Hepatocyte (in vitro differentiated cells): ENCODE data around the gene CDCA8. TPM values are rescaled to one million over a fixed set of nuclear protein-coding genes. Genes with fewer than 3 reads are reported as not detected.

Source experiments
- DNase-seq: peaks from one replicate; pipeline ENCODE4 v3.0.0-alpha.2; 2016; ENCODE audit warnings: low spot score
- H2AFZ ChIP-seq: fragments of 200-600 bp; sonication (generic); 2 replicates; pipeline ENCODE4 v1.6.0; 2016; ENCODE audit warnings: antibody characterized with exemption, mild to moderate bottlenecking
- H3K27ac ChIP-seq: fragments of 200-600 bp; sonication (generic); 2 replicates; pipeline ENCODE4 v1.5.1; 2016; ENCODE audit warnings: mild to moderate bottlenecking
- H3K27me3 ChIP-seq: fragments of 200-600 bp; sonication (generic); 2 replicates; pipeline ENCODE4 v1.6.1; 2016
- H3K36me3 ChIP-seq: fragments of 200-600 bp; sonication (generic); replicated peaks from 2 replicates; pipeline ENCODE4 v1.5.1; 2016; ENCODE audit warnings: low read depth; ENCODE audit not compliant: insufficient read depth
- H3K4me1 ChIP-seq: fragments of 200-600 bp; sonication (generic); 2 replicates; pipeline ENCODE4 v1.5.1; 2016; ENCODE audit warnings: mild to moderate bottlenecking, moderate library complexity; ENCODE audit not compliant: insufficient read depth
- H3K4me2 ChIP-seq: fragments of 200-600 bp; sonication (generic); 2 replicates; pipeline ENCODE4 v1.6.0; 2016
- H3K4me3 ChIP-seq: fragments of 200-600 bp; sonication (generic); 2 replicates; pipeline ENCODE4 v1.5.1; 2016; ENCODE audit warnings: mild to moderate bottlenecking
- H3K79me2 ChIP-seq: fragments of 200-600 bp; sonication (generic); 2 replicates; pipeline ENCODE4 v1.6.0; 2017; ENCODE audit warnings: mild to moderate bottlenecking
- H3K9me2 ChIP-seq: fragments of 200-600 bp; sonication (generic); replicated peaks from 2 replicates; pipeline ENCODE4 v1.6.0; 2017; ENCODE audit warnings: mild to moderate bottlenecking; ENCODE audit not compliant: insufficient read depth
- H3K9me3 ChIP-seq: fragments of 200-600 bp; sonication (generic); 2 replicates; pipeline ENCODE4 v1.5.1; 2016; ENCODE audit warnings: low read depth, mild to moderate bottlenecking
- H4K20me1 ChIP-seq: fragments of 200-600 bp; sonication (generic); 2 replicates; pipeline ENCODE4 v1.6.0; 2016; ENCODE audit warnings: mild to moderate bottlenecking; ENCODE audit not compliant: insufficient read depth, poor library complexity, severe bottlenecking
- EZH2 ChIP-seq: fragments of 200-600 bp; sonication (generic); IDR thresholded peaks from 2 replicates; pipeline ENCODE4 v1.6.1; 2016; ENCODE audit warnings: antibody characterized with exemption, mild to moderate bottlenecking, borderline replicate concordance
- EZH2phosphoT487 ChIP-seq: fragments of 200-600 bp; sonication (generic); IDR thresholded peaks from one replicate; pipeline ENCODE4 v1.6.1; 2018; ENCODE audit warnings: antibody characterized with exemption, mild to moderate bottlenecking, low read depth, moderate library complexity; ENCODE audit not compliant: unreplicated experiment, severe bottlenecking
- WGBS: methylation state at CpG from one replicate; pipeline ENCODE4 v1.1.6; 2016; ENCODE audit warnings: low lambda C conversion rate; ENCODE audit errors: missing lambda C conversion rate; 5-methylcytosine and 5-hydroxymethylcytosine counted together
- polyA plus RNA-seq: library from polyadenylated mRNA; unstranded; fragments of >200 nt; fragmentation: Nextera tagmentation; extraction: Ambion mirVana; gene quantifications from 2 replicates; pipeline ENCODE4 v1.2.1, GENCODE V29; 2016
- total RNA-seq: library from RNA; depleted of rRNA; stranded (reverse); fragments of >200 nt; gene quantifications from 2 replicates; pipeline ENCODE4 v1.2.3, GENCODE V29; 2014
- TF ChIP-seq, protein P1 (sequence below): fragments of 200-600 bp; sonication (generic); IDR thresholded peaks from 2 replicates; pipeline ENCODE4 v1.5.1; 2016; ENCODE audit warnings: antibody characterized with exemption, mild to moderate bottlenecking; ENCODE audit not compliant: poor library complexity

Gene CDCA8
- total and polyA plus RNA-seq, 2 experiments from 2014 or later = 4.3 to 5.4 TPM

DNA sequence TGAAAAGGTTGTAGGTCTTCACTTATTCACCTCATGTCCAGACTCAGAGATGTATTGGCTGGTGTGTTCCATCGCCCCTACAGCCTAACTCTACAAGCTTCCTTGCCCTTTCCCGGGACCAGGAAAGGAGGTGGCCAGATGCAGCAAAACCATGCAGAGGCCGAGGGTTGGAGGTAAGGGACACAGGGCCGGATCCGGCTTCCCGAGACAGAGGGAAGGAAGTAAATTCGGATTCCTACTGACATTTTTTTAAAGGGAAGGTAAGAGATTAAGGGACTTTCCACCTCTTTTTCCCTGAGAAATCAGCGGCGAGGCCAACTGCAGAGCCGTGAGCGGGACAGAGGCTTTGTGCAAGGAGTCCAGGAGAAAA is 59.9 kb downstream of the CDCA8 start:
- WGBS = 49% methylated on average over 11 of the region's 11 CpGs
- Histone ChIP-seq H3K79me2 (no peaks in the 10 kb centered on the region), H3K4me3 (no peak overlapping the region), H3K27ac (no peak overlapping the region), H3K9me2 (no peaks in the 10 kb centered on the region), H3K4me2 (peak overlapping the region; percentile 73), H3K4me1 (no peaks in the 10 kb centered on the region), H3K36me3 (no peaks in the 10 kb centered on the region), H2AFZ (no peak overlapping the region), H3K9me3 (no peaks in the 10 kb centered on the region), H3K27me3 (peaks cover 64% of the 10 kb centered on the region), H4K20me1 (no peaks in the 10 kb centered on the region)
- no peak for DNase-seq
- TF ChIP-seq EZH2 (no peak), EZH2phosphoT487 (no peak)
- TF ChIP-seq, protein P1, sequence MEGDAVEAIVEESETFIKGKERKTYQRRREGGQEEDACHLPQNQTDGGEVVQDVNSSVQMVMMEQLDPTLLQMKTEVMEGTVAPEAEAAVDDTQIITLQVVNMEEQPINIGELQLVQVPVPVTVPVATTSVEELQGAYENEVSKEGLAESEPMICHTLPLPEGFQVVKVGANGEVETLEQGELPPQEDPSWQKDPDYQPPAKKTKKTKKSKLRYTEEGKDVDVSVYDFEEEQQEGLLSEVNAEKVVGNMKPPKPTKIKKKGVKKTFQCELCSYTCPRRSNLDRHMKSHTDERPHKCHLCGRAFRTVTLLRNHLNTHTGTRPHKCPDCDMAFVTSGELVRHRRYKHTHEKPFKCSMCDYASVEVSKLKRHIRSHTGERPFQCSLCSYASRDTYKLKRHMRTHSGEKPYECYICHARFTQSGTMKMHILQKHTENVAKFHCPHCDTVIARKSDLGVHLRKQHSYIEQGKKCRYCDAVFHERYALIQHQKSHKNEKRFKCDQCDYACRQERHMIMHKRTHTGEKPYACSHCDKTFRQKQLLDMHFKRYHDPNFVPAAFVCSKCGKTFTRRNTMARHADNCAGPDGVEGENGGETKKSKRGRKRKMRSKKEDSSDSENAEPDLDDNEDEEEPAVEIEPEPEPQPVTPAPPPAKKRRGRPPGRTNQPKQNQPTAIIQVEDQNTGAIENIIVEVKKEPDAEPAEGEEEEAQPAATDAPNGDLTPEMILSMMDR = no peak

DNA sequence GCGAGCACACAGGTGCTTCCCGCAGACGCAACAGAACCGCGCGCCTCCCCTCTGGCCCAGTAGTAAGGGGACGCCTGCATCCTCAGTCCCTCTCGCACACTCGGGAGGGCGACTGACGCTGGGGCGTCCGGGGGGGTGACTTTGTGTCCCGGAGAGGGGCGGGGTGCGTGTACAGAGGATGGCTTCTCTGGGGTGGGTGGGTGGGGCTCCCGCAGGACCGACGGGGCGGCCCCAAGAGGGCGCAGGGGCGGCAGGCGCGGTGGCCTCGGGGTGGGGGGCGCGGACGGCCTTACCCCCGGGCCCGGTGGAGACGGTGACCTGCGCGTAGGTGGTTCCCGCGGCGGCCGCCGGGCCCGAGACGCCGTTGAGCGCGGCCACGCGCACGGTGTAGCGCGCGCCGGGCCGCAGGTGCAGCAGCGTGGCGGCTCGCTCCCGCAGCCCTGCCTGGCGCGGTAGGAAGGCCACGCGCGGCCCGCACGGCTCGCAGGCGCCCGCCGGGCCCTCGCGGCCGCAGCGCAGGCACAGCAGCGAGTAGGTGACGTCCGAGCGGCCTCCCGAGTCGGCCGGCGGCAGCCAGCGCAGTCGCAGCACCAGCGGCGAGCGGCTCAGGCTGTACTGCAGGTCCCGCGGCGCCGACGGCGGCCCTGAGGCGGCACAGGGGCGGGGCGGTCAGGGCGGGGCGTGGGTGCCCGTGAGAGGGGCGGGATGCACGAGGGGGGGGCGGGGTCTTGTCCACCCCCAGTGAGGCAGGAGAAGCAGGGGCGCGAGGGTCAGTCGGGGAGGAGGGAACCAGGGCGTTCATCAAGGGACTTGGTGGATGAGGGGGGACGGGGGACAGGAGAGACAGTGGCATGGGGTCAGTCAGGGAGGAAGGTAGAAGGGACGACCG is 60.5 kb downstream of the CDCA8 start:
- Histone ChIP-seq H3K4me2 (peak overlapping the region; percentile 73), H4K20me1 (no peaks in the 10 kb centered on the region), H3K9me3 (no peaks in the 10 kb centered on the region), H3K4me3 (no peak overlapping the region), H3K4me1 (no peaks in the 10 kb centered on the region), H3K36me3 (no peaks in the 10 kb centered on the region), H3K9me2 (no peaks in the 10 kb centered on the region), H3K27me3 (peaks cover 70% of the 10 kb centered on the region), H2AFZ (no peak overlapping the region), H3K27ac (no peak overlapping the region), H3K79me2 (no peaks in the 10 kb centered on the region)
- TF ChIP-seq, protein P1 = no peak
- no peak for TF ChIP-seq EZH2
- no peak for TF ChIP-seq EZH2phosphoT487
- peak; percentile 75 for DNase-seq
- WGBS = 6% methylated on average over 27 of the region's 105 CpGs

DNA sequence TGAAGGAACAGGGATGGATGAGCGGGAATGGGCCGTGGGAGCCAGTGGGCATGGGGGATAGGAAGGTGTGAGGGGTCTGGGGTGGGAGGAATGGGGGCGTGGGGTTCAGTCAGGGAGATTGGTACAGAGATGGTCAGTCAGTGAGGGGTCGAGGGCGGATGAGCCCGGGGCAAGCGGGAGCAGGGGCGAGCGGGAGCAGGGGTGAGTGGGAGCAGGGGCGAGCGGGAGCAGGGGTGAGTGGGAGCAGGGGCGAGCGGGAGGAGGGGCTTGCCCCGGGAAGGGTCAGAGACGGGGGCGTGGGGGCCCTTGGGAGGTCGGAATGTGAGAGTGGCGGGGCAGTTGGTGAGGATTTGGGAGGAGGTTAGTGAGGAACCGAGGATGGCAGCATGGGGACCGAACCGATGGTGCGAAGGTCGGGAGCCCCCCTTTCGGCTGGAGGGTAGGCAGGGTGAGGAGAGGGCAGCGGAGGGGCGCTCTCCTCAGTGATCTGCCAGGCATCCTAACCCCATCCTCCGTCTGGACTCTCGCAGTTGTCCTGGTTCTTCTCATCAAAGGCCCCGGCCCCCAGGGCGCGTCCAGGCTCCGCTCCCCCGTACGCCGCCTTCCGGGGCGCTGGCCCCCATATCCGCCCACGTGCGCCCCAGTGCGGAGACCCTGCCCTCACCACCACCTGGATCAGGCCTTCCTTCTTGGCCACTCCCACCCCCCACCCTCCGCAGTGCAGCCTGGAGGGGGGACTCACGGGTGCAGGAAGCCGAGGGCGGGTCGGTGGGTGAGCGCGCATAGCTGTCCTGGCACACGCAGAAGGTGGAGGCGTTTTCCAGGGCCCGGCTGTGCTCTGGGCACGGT is 61.4 kb downstream of the CDCA8 start:
- Histone ChIP-seq H3K4me3 (no peak overlapping the region), H3K79me2 (no peaks in the 10 kb centered on the region), H2AFZ (no peak overlapping the region), H3K27ac (no peak overlapping the region), H3K9me3 (no peaks in the 10 kb centered on the region), H3K36me3 (no peaks in the 10 kb centered on the region), H4K20me1 (no peaks in the 10 kb centered on the region), H3K4me1 (no peaks in the 10 kb centered on the region), H3K27me3 (peaks cover 77% of the 10 kb centered on the region), H3K9me2 (no peaks in the 10 kb centered on the region), H3K4me2 (peak overlapping the region; percentile 73)
- DNase-seq = no peak
- 54% methylated on average over 12 of the region's 52 CpGs for WGBS
- TF ChIP-seq EZH2 (no peak), EZH2phosphoT487 (no peak)
- TF ChIP-seq, protein P1 = no peak
